PC-3 (cell line): ENCODE results near the gene ZDHHC19. TPM values are rescaled to one million over a fixed set of nuclear protein-coding genes. Genes with fewer than 3 reads are reported as not detected.

Experiments used
- ATAC-seq: fragments of 200-7000 bp; cut with Tn5 transposase; 2 replicates; pipeline ENCODE4 v1.9.1; 2020; ENCODE audit warnings: mild to moderate bottlenecking, moderate library complexity
- BruUV-seq: library from RNA; stranded (reverse); fragments of 400-500 nt; replicated peaks from 2 replicates; lab custom pipeline; 2021; lab: Mats Ljungman, UMichigan
- CTCF ChIA-PET: fragments of 300-600 bp; sonication (Branson Sonifier 250); formaldehyde crosslinking; loops from one replicate; lab custom pipeline; 2022; ENCODE audit warnings: antibody characterized with exemption; lab: Charles Lee
- POLR2A ChIA-PET: fragments of 300-600 bp; sonication (Branson Sonifier 250); formaldehyde crosslinking; loops from one replicate; lab custom pipeline; 2022; ENCODE audit warnings: antibody characterized with exemption; ENCODE audit not compliant: unreplicated experiment; lab: Charles Lee
- DNase-seq: peaks from one replicate; pipeline ENCODE4 v3.0.0-alpha.2; 2015
- H2AFZ ChIP-seq: fragments of 300-600 bp; sonication (generic); 2 replicates; pipeline ENCODE4 v1.6.0; 2016; ENCODE audit warnings: antibody characterized with exemption, low read length
- H3F3A ChIP-seq: fragments of 300-600 bp; sonication (generic); one replicate; pipeline ENCODE4 v1.6.0; 2017; ENCODE audit warnings: antibody characterized with exemption, low read length, control low read depth, mild to moderate bottlenecking; ENCODE audit not compliant: unreplicated experiment
- H3K27ac ChIP-seq: fragments of 300-600 bp; sonication (generic); 2 replicates; pipeline ENCODE4 v1.5.1; 2016; ENCODE audit warnings: mild to moderate bottlenecking, low read length
- H3K27me3 ChIP-seq: fragments of 300-600 bp; sonication (generic); 2 replicates; pipeline ENCODE4 v1.6.1; 2016; ENCODE audit warnings: low read length, mixed read lengths
- H3K36me3 ChIP-seq: fragments of 300-600 bp; sonication (generic); 2 replicates; pipeline ENCODE4 v1.6.1; 2016; ENCODE audit warnings: low read depth, mixed run types, low read length, mixed read lengths
- H3K4me1 ChIP-seq: fragments of 300-600 bp; sonication (generic); 2 replicates; pipeline ENCODE4 v1.5.1; 2016; ENCODE audit warnings: low read length; ENCODE audit not compliant: insufficient read depth
- H3K4me2 ChIP-seq: fragments of 300-600 bp; sonication (generic); 2 replicates; pipeline ENCODE4 v1.6.0; 2016; ENCODE audit warnings: low read length
- H3K4me3 ChIP-seq: fragments of 300-600 bp; sonication (generic); 2 replicates; pipeline ENCODE4 v1.5.1; 2016; ENCODE audit warnings: mild to moderate bottlenecking, low read length, mixed read lengths
- H3K79me2 ChIP-seq: fragments of 300-600 bp; sonication (generic); 2 replicates; pipeline ENCODE4 v1.6.1; 2017; ENCODE audit warnings: low read length, mixed read lengths
- H3K9ac ChIP-seq: fragments of 300-600 bp; sonication (generic); 2 replicates; pipeline ENCODE4 v1.6.0; 2016; ENCODE audit warnings: mild to moderate bottlenecking, low read length
- H3K9me2 ChIP-seq: fragments of 300-600 bp; sonication (generic); replicated peaks from 2 replicates; pipeline ENCODE4 v1.6.1; 2016; ENCODE audit warnings: mixed run types, low read length, mixed read lengths
- H3K9me3 ChIP-seq: fragments of 300-600 bp; sonication (generic); 2 replicates; pipeline ENCODE4 v1.6.1; 2016; ENCODE audit warnings: low read length, mixed read lengths
- H4K20me1 ChIP-seq: fragments of 300-600 bp; sonication (generic); 2 replicates; pipeline ENCODE4 v1.6.1; 2016; ENCODE audit warnings: low read length, mixed read lengths
- EZH2 ChIP-seq: fragments of 300-600 bp; sonication (generic); IDR thresholded peaks from one replicate; pipeline ENCODE4 v1.6.1; 2017; ENCODE audit warnings: antibody characterized with exemption, mild to moderate bottlenecking, low read length; ENCODE audit not compliant: unreplicated experiment
- EZH2phosphoT487 ChIP-seq: fragments of 300-600 bp; sonication (generic); IDR thresholded peaks from 2 replicates; pipeline ENCODE4 v1.6.1; 2018; ENCODE audit warnings: mild to moderate bottlenecking, antibody characterized with exemption, low read length, borderline replicate concordance
- intact Hi-C: fragments of 100-400 bp; cut with micrococcal nuclease; formaldehyde crosslinking; loops from 2 replicates; pipeline ENCODE4 v1.9.0; 2023
- total RNA-seq: library from RNA; depleted of rRNA; stranded (reverse); fragments of >200 nt; gene quantifications from 2 replicates; pipeline ENCODE4 v1.2.3, GENCODE V29; 2014
- TF ChIP-seq, protein P1 (sequence below): fragments of 300-600 bp; sonication (generic); conservative IDR thresholded peaks from 2 replicates; pipeline ENCODE4 v1.5.1; 2017; ENCODE audit warnings: antibody characterized with exemption, low read depth, mild to moderate bottlenecking, low read length

The ZDHHC19 gene
- total RNA-seq, 1 experiment from 2014 or later, result not detected

DNA sequence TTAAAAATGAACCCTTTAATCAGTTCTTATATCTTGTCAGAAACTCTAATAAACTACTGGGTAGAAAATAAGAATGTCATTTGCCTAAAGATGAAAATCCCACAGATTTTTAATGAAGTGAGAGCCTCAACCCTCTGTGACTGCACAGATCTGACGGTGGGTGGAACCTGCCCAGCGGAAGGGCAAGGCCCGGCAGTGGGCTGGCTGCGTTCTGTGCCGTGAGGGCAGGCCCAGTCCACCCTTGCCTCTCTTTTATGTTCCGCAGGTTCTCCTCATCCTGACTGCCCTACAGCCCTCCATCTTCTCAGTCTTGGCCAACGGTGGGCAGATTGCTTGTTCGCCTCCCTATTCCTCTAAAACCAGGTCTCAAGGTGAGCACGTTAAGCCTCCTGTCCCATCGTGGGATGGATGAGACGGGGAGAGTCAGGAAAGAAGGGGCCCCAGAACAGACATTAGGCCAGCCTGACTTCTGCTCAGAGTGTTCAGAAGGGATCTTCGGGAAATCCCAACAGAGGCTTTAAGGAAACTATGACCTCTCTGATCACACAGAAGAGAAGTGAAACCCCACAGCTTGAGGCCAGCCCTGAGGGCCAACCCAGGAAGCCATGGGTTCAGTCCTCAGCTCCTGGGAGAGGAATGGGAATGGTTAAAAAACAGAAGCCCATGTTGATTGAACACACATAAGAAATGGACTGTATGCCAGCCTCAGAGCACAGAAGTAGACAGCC, 21.1 kb upstream of the ZDHHC19 start:
- Histone ChIP-seq H3K27ac (no peak overlapping the region), H3K79me2 (no peaks in the 10 kb centered on the region), H3K36me3 (peaks cover 10% of the 10 kb centered on the region; the same call in 1 of the 2 replicates), H3K9ac (no peak overlapping the region), H3K9me3 (no peaks in the 10 kb centered on the region), H3K9me2 (no peaks in the 10 kb centered on the region), H4K20me1 (no peaks in the 10 kb centered on the region), H3K4me3 (no peak overlapping the region), H3K4me1 (no peaks in the 10 kb centered on the region), H3K27me3 (no peaks in the 10 kb centered on the region), H2AFZ (no peak overlapping the region), H3K4me2 (no peak overlapping the region), H3F3A (no peaks in the 10 kb centered on the region)
- ChIA-PET CTCF (no interaction called here), POLR2A (no interaction called here)
- ATAC-seq (no peak), DNase-seq (no peak)
- intact Hi-C loops, result no loop called here
- no TSS peak for BruUV-seq
- no peak for TF ChIP-seq EZH2
- TF ChIP-seq, protein P1, sequence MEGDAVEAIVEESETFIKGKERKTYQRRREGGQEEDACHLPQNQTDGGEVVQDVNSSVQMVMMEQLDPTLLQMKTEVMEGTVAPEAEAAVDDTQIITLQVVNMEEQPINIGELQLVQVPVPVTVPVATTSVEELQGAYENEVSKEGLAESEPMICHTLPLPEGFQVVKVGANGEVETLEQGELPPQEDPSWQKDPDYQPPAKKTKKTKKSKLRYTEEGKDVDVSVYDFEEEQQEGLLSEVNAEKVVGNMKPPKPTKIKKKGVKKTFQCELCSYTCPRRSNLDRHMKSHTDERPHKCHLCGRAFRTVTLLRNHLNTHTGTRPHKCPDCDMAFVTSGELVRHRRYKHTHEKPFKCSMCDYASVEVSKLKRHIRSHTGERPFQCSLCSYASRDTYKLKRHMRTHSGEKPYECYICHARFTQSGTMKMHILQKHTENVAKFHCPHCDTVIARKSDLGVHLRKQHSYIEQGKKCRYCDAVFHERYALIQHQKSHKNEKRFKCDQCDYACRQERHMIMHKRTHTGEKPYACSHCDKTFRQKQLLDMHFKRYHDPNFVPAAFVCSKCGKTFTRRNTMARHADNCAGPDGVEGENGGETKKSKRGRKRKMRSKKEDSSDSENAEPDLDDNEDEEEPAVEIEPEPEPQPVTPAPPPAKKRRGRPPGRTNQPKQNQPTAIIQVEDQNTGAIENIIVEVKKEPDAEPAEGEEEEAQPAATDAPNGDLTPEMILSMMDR, result no peak
- TF ChIP-seq EZH2phosphoT487, result no peak

DNA sequence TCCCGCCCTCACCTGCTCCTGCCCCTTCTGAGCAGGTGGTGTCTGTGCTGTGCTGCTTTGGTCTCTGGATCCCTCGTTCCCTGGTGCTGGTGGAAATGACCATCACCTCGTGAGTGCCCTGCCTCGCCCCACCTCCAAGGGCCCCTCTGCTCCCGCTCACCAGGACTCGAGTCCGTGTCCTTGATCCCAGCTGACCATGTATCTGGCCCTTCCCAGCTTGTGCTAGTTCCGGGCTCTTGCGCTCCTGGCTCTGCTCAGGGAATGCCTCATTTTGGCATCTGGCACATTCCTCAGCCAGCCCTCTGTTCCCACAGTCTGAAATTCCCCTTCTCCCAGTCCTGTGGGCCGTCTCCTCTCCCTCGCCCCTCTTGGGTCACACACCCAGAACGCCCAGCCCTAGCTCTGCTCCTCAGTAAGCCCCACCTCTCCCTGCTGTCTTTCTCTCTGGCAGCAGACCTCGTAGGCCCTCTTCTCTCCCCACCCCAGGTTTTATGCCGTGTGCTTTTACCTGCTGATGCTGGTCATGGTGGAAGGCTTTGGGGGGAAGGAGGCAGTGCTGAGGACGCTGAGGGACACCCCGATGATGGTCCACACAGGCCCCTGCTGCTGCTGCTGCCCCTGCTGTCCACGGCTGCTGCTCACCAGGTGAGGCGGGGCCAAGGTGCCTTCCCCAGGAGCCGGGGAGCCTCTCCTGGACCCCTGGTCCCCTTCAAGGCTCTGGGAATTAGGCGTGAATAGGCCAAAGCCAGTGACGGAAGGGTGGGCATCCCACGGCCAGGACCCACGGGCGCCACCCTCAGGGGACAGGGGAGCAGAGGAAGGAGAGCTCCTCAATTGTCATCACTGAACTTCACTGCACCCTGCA, 16.7 kb upstream of the ZDHHC19 start:
- Histone ChIP-seq H2AFZ (no peak overlapping the region), H3K79me2 (no peaks in the 10 kb centered on the region), H3K4me1 (peaks cover 6% of the 10 kb centered on the region), H3K9me3 (no peaks in the 10 kb centered on the region), H4K20me1 (no peaks in the 10 kb centered on the region), H3K27ac (no peak overlapping the region), H3K27me3 (no peaks in the 10 kb centered on the region), H3K9ac (no peak overlapping the region), H3F3A (no peaks in the 10 kb centered on the region), H3K36me3 (no peaks in the 10 kb centered on the region), H3K4me2 (no peak overlapping the region), H3K9me2 (no peaks in the 10 kb centered on the region), H3K4me3 (no peak overlapping the region)
- no TSS peak for BruUV-seq
- intact Hi-C loops, result no loop called here
- DNase-seq, result no peak
- TF ChIP-seq, protein P1, result no peak
- TF ChIP-seq EZH2, result no peak
- no peak for TF ChIP-seq EZH2phosphoT487
- no peak for ATAC-seq
- CTCF ChIA-PET, result no interaction called here
- POLR2A ChIA-PET, result no interaction called here
